Measurements from ENCODE around the gene CDK18.

Gene CDK18

DNA sequence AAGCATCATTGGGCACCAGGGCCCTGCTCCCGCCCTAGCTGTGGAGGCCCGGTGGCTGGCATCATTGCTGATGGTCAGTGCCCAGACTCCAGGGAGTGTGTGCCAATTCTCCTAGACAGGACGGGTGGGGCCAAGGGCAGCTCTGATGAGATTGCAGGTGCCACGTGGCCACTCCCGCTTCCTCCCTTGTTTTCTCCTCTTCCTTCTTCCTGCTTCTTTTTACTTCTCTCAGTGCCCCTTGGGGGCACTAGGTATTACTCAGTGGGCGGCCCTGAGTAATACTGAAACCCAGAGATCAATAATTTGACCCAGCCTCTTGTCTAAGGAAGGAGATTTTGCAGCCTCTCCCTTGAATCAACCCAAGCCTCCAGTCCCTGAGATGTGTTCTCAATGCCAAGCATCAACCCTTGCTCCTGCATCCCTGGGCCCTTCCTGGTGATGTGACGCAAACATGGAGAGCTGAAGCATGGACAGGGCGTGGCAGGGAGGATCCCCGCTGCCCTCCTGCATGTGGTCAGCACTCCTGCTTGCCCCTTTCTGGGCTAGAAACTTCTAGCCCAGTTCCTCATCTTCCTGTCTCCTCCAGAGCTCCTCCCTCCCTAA, 32.4 kb downstream of the CDK18 start:
- no peak overlapping the region for H3K27ac ChIP-seq (ENCODE audit: low read depth, low read length)
- H3K79me2 ChIP-seq (ENCODE audit: control insufficient read depth, insufficient read depth, low read length), result no peaks in the 10 kb centered on the region
- H2BK120ac ChIP-seq (ENCODE audit: low read depth, low read length), result no peak overlapping the region
- no peaks in the 10 kb centered on the region for H3K36me3 ChIP-seq (ENCODE audit: control insufficient read depth, insufficient read depth, low read length)
- H3K4me3 ChIP-seq (ENCODE audit: low read length), result no peak overlapping the region
- no peak overlapping the region for H2BK5ac ChIP-seq (ENCODE audit: low read length)
- no peak overlapping the region for H2BK15ac ChIP-seq (replicated peaks; ENCODE audit: low read depth)
- H2AK5ac ChIP-seq (ENCODE audit: low read length), result no peak overlapping the region
- no peak overlapping the region for H3K23ac ChIP-seq (ENCODE audit: low read length)
- no peaks in the 10 kb centered on the region for H3K79me1 ChIP-seq (ENCODE audit: low read length)
- WGBS (ENCODE audit: extremely low coverage, insufficient coverage, low lambda C conversion rate), result no CpG with 5 or more reads among the region's 9 CpGs
- H3K4me2 ChIP-seq (ENCODE audit: low read length), result no peak overlapping the region
- H3K4ac ChIP-seq (ENCODE audit: low read depth, low read length), result no peak overlapping the region
- no peak overlapping the region for H4K5ac ChIP-seq (ENCODE audit: low read length)
- no peak overlapping the region for H4K8ac ChIP-seq (ENCODE audit: low read depth, low read length)
- no peak overlapping the region for H3K56ac ChIP-seq (ENCODE audit: low read length)
- no peak for DNase-seq
- no peaks in the 10 kb centered on the region for H3K27me3 ChIP-seq (ENCODE audit: insufficient read depth, low read length, poor library complexity)
- H3K18ac ChIP-seq (ENCODE audit: low read length), result no peak overlapping the region
- H3K4me1 ChIP-seq (ENCODE audit: control insufficient read depth, low read depth, low read length), result no peaks in the 10 kb centered on the region
- no peak overlapping the region for H3K9ac ChIP-seq (ENCODE audit: low read length)

DNA sequence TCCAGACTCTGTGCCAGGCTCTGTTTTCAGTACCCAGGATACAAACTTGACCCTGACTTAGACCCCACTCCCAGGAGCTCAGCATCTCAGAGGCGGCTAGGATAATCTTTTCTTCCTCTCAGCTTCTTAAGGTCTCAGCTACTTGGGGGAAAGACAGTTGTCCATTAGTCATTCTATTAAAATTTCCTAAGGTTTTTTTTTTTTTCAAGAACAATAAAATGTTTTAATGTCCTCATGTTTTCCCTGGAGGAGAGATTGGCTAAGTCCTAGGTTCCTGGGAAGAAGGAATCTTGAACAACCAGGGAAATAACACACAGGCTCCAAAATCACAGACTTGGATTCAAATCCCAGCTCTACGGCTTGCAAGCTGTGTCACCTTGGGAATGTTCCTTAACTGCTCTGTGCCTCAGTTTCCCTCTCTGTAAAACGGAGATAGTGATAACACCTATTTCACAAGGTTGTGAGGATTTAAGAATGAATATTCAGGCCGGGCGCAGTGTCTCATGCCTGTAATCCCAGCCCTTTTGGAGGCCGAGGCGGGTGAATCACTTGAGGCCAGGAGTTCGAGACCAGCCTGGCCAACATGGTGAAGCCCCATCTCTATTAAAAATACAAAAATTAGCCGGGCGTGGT, 33.0 kb downstream of the CDK18 start:
- no peak overlapping the region for H2AK5ac ChIP-seq (ENCODE audit: low read length)
- no peak overlapping the region for H3K9ac ChIP-seq (ENCODE audit: low read length)
- H2BK5ac ChIP-seq (ENCODE audit: low read length), result no peak overlapping the region
- H3K4me2 ChIP-seq (ENCODE audit: low read length), result no peak overlapping the region
- no peak overlapping the region for H3K27ac ChIP-seq (ENCODE audit: low read depth, low read length)
- no peak for DNase-seq
- H2BK15ac ChIP-seq (replicated peaks; ENCODE audit: low read depth), result no peak overlapping the region
- no peak overlapping the region for H3K23ac ChIP-seq (ENCODE audit: low read length)
- no CpG with 5 or more reads among the region's 10 CpGs for WGBS (ENCODE audit: extremely low coverage, insufficient coverage, low lambda C conversion rate)
- no peaks in the 10 kb centered on the region for H3K27me3 ChIP-seq (ENCODE audit: insufficient read depth, low read length, poor library complexity)
- no peaks in the 10 kb centered on the region for H3K4me1 ChIP-seq (ENCODE audit: control insufficient read depth, low read depth, low read length)
- H3K56ac ChIP-seq (ENCODE audit: low read length), result no peak overlapping the region
- no peak overlapping the region for H3K4ac ChIP-seq (ENCODE audit: low read depth, low read length)
- no peak overlapping the region for H2BK120ac ChIP-seq (ENCODE audit: low read depth, low read length)
- H3K79me1 ChIP-seq (ENCODE audit: low read length), result no peaks in the 10 kb centered on the region
- no peaks in the 10 kb centered on the region for H3K79me2 ChIP-seq (ENCODE audit: control insufficient read depth, insufficient read depth, low read length)
- no peak overlapping the region for H3K4me3 ChIP-seq (ENCODE audit: low read length)
- no peak overlapping the region for H4K5ac ChIP-seq (ENCODE audit: low read length)
- H3K36me3 ChIP-seq (ENCODE audit: control insufficient read depth, insufficient read depth, low read length), result no peaks in the 10 kb centered on the region
- no peak overlapping the region for H3K18ac ChIP-seq (ENCODE audit: low read length)
- no peak overlapping the region for H4K8ac ChIP-seq (ENCODE audit: low read depth, low read length)

DNA sequence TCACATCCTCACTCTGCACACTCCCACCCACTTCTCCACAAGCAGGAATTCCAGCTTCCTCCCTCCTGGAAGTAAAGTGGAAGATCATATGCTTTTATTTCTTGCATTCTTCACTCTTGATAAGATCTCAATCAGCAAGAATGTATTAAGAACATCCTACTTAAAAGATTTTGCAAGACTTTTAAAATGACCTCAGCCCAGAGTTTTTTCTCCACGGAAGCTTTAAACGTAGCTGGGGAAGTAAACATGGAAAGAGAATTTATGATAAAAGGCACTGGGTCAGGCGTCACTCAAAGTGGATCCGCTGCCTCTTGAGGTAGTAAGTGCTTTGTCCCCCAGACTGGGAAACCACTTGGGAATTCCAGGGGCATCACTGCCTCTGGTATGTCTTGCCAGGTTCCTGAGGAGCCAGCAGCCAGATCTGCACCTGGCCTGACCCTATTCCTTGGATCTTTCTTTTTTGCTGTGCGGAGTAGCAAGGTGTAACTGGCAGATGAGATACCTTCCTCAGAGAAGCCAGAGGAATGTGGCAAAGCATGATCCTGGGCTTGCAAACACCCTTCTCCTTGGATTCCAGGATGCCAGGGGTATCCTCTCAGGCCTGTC, 33.9 kb downstream of the CDK18 start:
- Histone ChIP-seq H3K4me3 (ENCODE audit: low read length) (no peak overlapping the region), H3K4ac (ENCODE audit: low read depth, low read length) (no peak overlapping the region), H2BK120ac (ENCODE audit: low read depth, low read length) (no peak overlapping the region), H2BK5ac (ENCODE audit: low read length) (no peak overlapping the region), H3K27me3 (ENCODE audit: insufficient read depth, low read length, poor library complexity) (no peaks in the 10 kb centered on the region), H2AK5ac (ENCODE audit: low read length) (no peak overlapping the region), H3K56ac (ENCODE audit: low read length) (no peak overlapping the region), H2BK15ac (replicated peaks; ENCODE audit: low read depth) (no peak overlapping the region), H3K36me3 (ENCODE audit: control insufficient read depth, insufficient read depth, low read length) (no peaks in the 10 kb centered on the region), H3K79me2 (ENCODE audit: control insufficient read depth, insufficient read depth, low read length) (no peaks in the 10 kb centered on the region), H3K79me1 (ENCODE audit: low read length) (no peaks in the 10 kb centered on the region), H4K5ac (ENCODE audit: low read length) (no peak overlapping the region), H3K23ac (ENCODE audit: low read length) (no peak overlapping the region), H3K27ac (ENCODE audit: low read depth, low read length) (no peak overlapping the region), H3K9ac (ENCODE audit: low read length) (no peak overlapping the region), H4K8ac (ENCODE audit: low read depth, low read length) (no peak overlapping the region), H3K4me2 (ENCODE audit: low read length) (no peak overlapping the region), H3K4me1 (ENCODE audit: control insufficient read depth, low read depth, low read length) (no peaks in the 10 kb centered on the region), H3K18ac (ENCODE audit: low read length) (no peak overlapping the region)
- no peak for DNase-seq
- no CpG with 5 or more reads among the region's 5 CpGs for WGBS (ENCODE audit: extremely low coverage, insufficient coverage, low lambda C conversion rate)

DNA sequence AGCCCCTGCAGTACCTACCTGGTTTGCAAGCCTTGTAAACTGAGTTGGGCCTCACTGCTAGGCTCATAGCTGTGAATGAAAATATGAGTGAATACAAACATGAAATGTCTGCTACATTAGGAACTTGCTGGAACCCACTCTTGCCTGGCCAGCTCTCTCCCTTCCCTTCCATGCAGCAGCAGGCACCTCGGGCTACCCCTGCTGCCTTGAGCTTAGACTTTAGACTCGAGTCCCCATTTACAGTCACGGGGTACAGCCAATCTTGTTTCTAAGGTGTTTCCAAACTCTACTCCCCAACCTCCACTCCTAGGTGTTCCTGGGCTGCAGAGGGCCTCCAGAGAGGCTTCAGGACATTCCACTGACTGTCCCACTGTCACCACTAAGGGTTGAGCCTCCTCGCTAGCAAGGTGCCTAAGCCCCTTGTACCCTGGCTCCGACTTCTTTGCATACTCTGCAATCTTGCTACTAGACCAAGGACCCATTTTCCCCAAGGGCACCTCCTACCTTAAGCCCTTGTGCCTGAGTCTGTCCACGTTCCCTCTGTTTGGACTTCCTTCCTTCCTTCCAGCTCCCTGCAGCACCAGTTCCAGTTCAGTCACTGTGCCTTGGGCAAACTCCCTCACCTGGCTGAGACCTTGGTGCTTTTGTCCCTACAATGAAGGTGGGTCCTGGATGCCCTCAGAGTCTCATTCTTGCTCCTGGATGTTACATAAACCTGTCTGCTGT, 36.9 kb downstream of the CDK18 start:
- Histone ChIP-seq H4K5ac (ENCODE audit: low read length) (no peak overlapping the region), H4K8ac (ENCODE audit: low read depth, low read length) (no peak overlapping the region), H3K18ac (ENCODE audit: low read length) (no peak overlapping the region), H3K27me3 (ENCODE audit: insufficient read depth, low read length, poor library complexity) (no peaks in the 10 kb centered on the region), H3K4me2 (ENCODE audit: low read length) (no peak overlapping the region), H3K79me2 (ENCODE audit: control insufficient read depth, insufficient read depth, low read length) (no peaks in the 10 kb centered on the region), H3K56ac (ENCODE audit: low read length) (no peak overlapping the region), H3K79me1 (ENCODE audit: low read length) (no peaks in the 10 kb centered on the region), H3K4me1 (ENCODE audit: control insufficient read depth, low read depth, low read length) (no peaks in the 10 kb centered on the region), H2BK15ac (replicated peaks; ENCODE audit: low read depth) (no peak overlapping the region), H3K36me3 (ENCODE audit: control insufficient read depth, insufficient read depth, low read length) (no peaks in the 10 kb centered on the region), H3K9ac (ENCODE audit: low read length) (no peak overlapping the region), H3K4ac (ENCODE audit: low read depth, low read length) (no peak overlapping the region), H3K27ac (ENCODE audit: low read depth, low read length) (no peak overlapping the region), H2BK5ac (ENCODE audit: low read length) (no peak overlapping the region), H2AK5ac (ENCODE audit: low read length) (no peak overlapping the region), H2BK120ac (ENCODE audit: low read depth, low read length) (no peak overlapping the region), H3K23ac (ENCODE audit: low read length) (no peak overlapping the region), H3K4me3 (ENCODE audit: low read length) (no peak overlapping the region)
- WGBS (ENCODE audit: extremely low coverage, insufficient coverage, low lambda C conversion rate), result no CpG with 5 or more reads among the region's 6 CpGs
- DNase-seq, result no peak

DNA sequence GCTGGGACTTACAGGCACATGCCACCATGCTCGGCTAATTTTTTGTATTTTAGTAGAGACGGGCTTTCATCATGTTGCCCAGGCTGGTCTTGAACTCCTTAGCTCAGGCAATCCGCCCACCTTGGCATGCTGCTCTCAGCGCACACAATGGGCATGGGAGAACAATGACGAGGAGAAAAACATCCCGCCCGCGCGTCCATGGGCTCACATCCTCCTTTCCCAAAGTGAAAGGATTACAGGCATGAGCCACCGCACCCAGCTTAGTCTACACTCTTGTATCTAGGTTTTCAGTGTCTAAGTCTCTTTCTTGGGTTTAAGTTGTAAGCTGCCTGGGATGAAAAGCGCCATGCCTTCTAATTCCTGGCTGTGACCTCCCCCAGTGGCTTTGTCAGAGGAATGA, 37.9 kb downstream of the CDK18 start:
- Histone ChIP-seq H3K36me3 (ENCODE audit: control insufficient read depth, insufficient read depth, low read length) (no peaks in the 10 kb centered on the region), H4K8ac (ENCODE audit: low read depth, low read length) (no peak overlapping the region), H3K56ac (ENCODE audit: low read length) (no peak overlapping the region), H3K79me1 (ENCODE audit: low read length) (no peaks in the 10 kb centered on the region), H3K79me2 (ENCODE audit: control insufficient read depth, insufficient read depth, low read length) (no peaks in the 10 kb centered on the region), H2BK15ac (replicated peaks; ENCODE audit: low read depth) (no peak overlapping the region), H2BK120ac (ENCODE audit: low read depth, low read length) (no peak overlapping the region), H2AK5ac (ENCODE audit: low read length) (no peak overlapping the region), H2BK5ac (ENCODE audit: low read length) (no peak overlapping the region), H3K4me3 (ENCODE audit: low read length) (no peak overlapping the region), H3K27me3 (ENCODE audit: insufficient read depth, low read length, poor library complexity) (no peaks in the 10 kb centered on the region), H4K5ac (ENCODE audit: low read length) (no peak overlapping the region), H3K9ac (ENCODE audit: low read length) (no peak overlapping the region), H3K27ac (ENCODE audit: low read depth, low read length) (no peak overlapping the region), H3K23ac (ENCODE audit: low read length) (no peak overlapping the region), H3K4me2 (ENCODE audit: low read length) (no peak overlapping the region), H3K4me1 (ENCODE audit: control insufficient read depth, low read depth, low read length) (no peaks in the 10 kb centered on the region), H3K4ac (ENCODE audit: low read depth, low read length) (no peak overlapping the region), H3K18ac (ENCODE audit: low read length) (no peak overlapping the region)
- DNase-seq, result no peak
- no CpG with 5 or more reads among the region's 11 CpGs for WGBS (ENCODE audit: extremely low coverage, insufficient coverage, low lambda C conversion rate)
